HG03378 (cell line): ENCODE measurements around the gene THSD4.

Source experiments
- ATAC-seq: cut with Tn5 transposase; IDR thresholded peaks from one replicate; pipeline ENCODE4 v1.9.1; 2021; ENCODE audit warnings: mild to moderate bottlenecking, moderate library complexity; ENCODE audit not compliant: unreplicated experiment

The THSD4 gene

GRCh38 chr15:71691081-71691457 lies 575.8 kb downstream of the THSD4 start:
- ATAC-seq = no peak

GRCh38 chr15:71691458-71692417 lies 576.5 kb downstream of the THSD4 start:
- ATAC-seq = no peak

DNA sequence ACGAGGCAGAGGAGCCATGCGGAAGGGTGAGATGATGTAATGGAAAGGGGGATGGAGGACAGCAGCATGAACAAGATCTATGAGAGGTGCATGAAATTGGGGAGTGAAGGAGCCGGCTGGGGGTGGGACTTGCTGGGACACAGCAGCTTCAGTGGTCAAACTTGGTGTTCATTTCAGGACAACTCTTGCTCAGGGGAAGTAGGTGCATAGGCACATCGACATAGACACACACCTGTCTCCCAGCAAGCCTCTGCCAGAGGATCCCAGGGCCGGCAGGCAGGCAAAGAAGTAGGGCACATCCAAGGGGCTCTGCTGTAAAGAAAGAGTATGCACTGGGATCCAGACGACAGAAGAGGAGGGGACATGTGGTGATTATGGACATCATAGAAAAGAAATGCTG lies 582.0 kb downstream of the THSD4 start:
- ATAC-seq = no peak

- ATAC-seq = no peak
Observed at GRCh38 chr15:71698030-71698429, 582.8 kb downstream of the THSD4 start.

- no peak for ATAC-seq
Observed at GRCh38 chr15:71698742-71699141, 583.5 kb downstream of the THSD4 start.

DNA sequence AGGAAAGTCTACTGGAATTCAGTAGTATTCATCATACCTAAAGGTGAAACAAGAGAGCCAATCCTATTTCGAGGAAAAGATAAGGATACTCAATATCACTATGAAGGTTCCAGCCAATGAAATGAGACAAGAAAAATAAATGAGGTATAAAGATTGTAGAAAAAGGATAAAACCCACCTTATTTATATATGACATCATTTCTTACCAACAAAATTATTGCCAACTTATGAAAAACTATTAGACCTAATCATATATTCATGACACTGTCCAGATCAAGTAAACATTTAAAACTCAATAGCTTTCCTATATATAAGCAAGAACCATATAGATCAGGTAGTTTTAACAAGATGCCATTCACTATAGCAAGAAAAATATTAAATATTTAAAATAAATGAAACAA lies 584.7 kb downstream of the THSD4 start:
- no peak for ATAC-seq

DNA sequence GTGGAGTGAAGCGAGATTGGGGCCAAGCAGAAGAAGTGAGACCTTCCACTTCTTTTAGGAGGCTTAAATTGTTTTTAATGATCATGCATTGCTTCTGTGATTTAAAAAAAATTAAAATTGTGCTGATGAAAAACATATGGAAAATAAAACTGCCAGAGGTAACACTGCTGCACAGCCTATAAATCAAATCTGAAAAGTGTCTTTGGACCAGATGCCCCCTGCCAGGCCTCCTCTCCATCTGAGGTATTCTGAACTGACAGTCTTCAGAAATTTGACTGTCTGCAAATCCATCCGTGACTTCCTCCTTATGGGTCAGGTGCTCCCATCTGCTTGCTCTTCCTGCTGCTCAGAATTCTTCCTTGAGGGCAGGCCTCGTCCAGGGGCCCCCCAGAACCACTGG lies 586.5 kb downstream of the THSD4 start:
- no peak for ATAC-seq

GRCh38 chr15:71702496-71702895 lies 587.2 kb downstream of the THSD4 start:
- ATAC-seq = no peak

DNA sequence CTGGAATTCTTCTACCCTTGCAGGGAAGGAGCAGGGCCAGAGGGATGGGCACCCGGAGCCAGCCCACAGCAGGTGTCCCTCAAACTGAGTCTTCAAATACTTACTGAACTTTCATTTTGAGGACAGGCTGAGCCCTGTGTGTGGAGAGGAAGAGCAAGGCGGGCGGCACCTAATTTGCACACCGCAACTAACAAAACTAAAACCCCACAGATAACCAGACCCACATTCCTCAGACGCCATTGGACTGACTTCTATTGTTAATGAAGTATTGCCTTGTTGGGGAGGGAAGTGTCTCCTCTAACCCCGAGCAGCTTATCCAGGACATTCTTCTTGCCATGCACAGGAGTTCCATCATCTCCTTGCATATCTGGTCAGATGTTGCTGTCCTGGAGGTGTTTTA lies 589.9 kb downstream of the THSD4 start:
- ATAC-seq = no peak

DNA sequence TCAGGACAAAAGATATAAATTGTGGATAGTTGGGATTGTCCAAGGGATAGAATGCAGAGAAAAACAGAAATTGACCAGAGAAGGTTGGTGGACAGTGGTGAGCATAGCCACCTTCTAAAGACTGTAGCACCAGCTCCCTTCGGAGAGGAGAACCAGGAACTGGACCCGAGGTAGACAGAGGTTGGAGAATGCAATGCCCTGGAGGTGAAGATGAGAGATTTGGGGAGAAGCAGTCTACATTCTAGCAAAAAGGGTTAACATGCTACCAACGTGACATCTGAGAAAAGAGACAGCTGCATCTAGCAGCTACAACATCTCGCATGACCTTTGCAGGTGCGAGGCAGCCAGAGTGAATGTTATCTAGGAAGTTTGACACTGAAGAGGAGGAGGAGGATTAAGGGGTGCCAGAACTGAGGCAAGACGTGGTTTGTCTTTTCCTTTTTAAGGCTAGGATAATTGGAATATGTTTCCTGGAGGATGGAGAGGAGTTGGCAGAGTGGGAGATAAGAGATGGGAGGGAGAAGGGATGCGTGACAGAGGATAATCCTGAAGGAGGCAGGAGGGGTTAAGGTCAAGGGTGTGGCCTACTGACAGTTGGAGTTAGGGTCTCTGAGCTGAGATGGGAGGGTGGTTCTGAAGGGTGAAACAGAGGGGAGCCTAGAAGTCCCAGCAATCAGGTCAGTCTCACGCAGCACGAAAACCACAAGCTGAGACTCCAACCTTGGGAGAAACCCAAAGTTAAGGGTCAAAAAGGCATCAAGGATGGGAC lies 591.4 kb downstream of the THSD4 start:
- no peak for ATAC-seq

GRCh38 chr15:71707230-71708050 lies 592.2 kb downstream of the THSD4 start:
- no peak for ATAC-seq

DNA sequence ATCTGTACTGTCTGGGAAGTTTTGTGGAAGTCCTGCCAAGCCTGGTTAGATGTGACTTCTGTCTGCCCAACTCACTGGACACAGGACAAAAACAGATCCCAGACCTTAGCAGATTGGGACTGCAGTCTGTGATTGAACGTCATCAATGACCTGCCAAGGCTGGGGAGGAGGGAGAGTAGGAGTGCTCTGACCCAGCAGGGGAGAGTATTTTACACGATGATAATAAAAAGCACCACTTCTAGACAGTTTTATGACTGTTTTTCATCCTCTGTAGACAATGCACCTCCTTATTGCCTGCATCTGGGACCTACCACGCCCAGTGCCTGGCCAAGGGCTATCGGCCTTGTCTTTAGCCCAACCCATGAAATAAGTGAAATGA lies 592.8 kb downstream of the THSD4 start:
- ATAC-seq = no peak

DNA sequence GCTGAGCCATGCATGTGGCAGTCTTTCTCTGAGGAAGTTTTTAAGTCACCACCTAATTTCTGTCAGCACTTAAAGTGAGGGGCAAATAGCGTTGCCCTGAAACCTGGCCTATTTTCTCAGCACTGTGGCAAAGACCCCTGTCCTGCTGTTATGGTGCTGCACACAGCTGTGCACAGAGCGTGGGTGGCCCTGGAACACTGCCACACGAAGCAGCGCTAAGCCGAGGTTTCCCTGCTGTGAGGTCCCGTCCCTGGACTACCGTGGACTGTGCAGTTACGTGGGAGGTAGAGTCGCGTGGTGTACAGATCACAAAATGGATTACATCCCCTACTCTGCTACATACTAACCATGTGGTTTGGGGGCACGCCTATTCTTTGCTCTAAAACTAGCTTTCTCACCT lies 593.5 kb downstream of the THSD4 start:
- ATAC-seq = no peak

DNA sequence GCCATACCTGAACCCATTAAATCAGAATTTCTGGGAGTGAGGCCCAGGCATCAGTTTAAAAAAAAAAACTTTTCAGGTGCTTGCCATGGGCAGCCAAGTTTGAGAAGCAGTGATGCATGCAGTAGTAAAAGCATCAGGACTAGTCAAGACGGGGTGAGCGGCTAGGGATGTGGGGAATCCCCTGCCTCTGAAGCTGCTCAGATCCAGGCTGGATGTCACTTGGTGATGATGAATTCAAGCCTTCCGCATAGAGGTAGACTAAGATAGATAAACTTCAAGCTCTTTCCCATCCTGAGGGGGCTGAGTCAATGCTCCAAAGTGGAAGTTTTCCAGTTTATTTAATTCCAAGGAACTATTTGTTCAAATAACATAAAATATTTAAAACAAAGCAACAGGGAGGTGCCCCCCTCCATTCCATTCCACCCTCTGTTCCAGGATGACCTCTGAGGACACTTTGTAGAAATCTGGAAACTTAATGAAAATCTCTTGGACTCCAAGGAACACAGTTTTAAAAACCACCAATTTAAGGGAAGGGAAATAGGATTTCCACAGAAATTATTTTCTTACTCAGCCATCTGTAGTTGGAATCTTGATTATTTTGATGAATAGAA lies 594.6 kb downstream of the THSD4 start:
- no peak for ATAC-seq

- no peak for ATAC-seq
Observed at GRCh38 chr15:71712182-71712581, 596.9 kb downstream of the THSD4 start.

GRCh38 chr15:71713191-71713809 lies 598.0 kb downstream of the THSD4 start:
- no peak for ATAC-seq

GRCh38 chr15:71715914-71716313 lies 600.6 kb downstream of the THSD4 start:
- ATAC-seq = no peak

GRCh38 chr15:71716990-71717389 lies 601.7 kb downstream of the THSD4 start:
- no peak for ATAC-seq

- no peak for ATAC-seq
Observed at GRCh38 chr15:71718116-71718910, 603.0 kb downstream of the THSD4 start.

- no peak for ATAC-seq
Observed at GRCh38 chr15:71723344-71723743, 608.1 kb downstream of the THSD4 start.
